Adipose tissue (tissue), 3 donors: Measurements from ENCODE around the gene CRISP1. TPM values are rescaled to one million over a fixed set of nuclear protein-coding genes. Genes with fewer than 3 reads are reported as not detected.

Source experiments
- polyA plus RNA-seq, 3 donors: library from polyadenylated mRNA; stranded (reverse); fragments of 200-250 nt; gene quantifications; one replicate each; pipeline ENCODE4 v1.2.3, GENCODE V29; 2013
- donor health status: healthy with polysubstance abuse.
- donor health status: Bipolar disorder and iron deficiency.
- donor health status: healthy.

Gene CRISP1
- polyA plus RNA-seq, 3 donors: not detected

Other genes with a start within 250 kb of the CRISP1 start
- gene RHAG, start 229.7 kb downstream of the CRISP1 start, polyA plus RNA-seq: under 1 TPM; 0.03 to 0.22 (median 0.04) TPM
- gene CRISP2, start 153.0 kb downstream of the CRISP1 start, polyA plus RNA-seq: not detected
- 1 to 10 TPM in 1 of 3 donors, under 1 TPM in 1, not detected in 1; 0.13 to 3.1 TPM for gene CRISP3, start 122.1 kb downstream of the CRISP1 start, polyA plus RNA-seq
- gene PGK2, start 79.2 kb downstream of the CRISP1 start, polyA plus RNA-seq: not detected
- gene DEFB114, start 97.6 kb upstream of the CRISP1 start, polyA plus RNA-seq: not detected
- gene DEFB113, start 103.1 kb upstream of the CRISP1 start, polyA plus RNA-seq: not detected
- not detected for gene DEFB110, start 155.5 kb upstream of the CRISP1 start, polyA plus RNA-seq
- gene DEFB112, start 183.4 kb upstream of the CRISP1 start, polyA plus RNA-seq: not detected